GM12873 (cell line): ENCODE data around the gene TUT7.

ENCODE experiments used
- CTCF ChIP-seq: IDR thresholded peaks from 2 replicates; pipeline ENCODE4 v1.5.1; 2012; ENCODE audit warnings: low read depth, mild to moderate bottlenecking, moderate library complexity, low read length, control low read depth; ENCODE audit not compliant: insufficient read depth; ENCODE audit errors: missing control alignments

TUT7 gene

GRCh38 chr9:86368871-86369521 is 14.8 kb upstream of the TUT7 start:
- no peak for TF ChIP-seq CTCF

GRCh38 chr9:86361176-86361575 is 7.0 kb upstream of the TUT7 start:
- TF ChIP-seq CTCF = no peak

GRCh38 chr9:86359151-86359879 is 5.1 kb upstream of the TUT7 start:
- no peak for TF ChIP-seq CTCF

GRCh38 chr9:86356871-86357866 is 3.0 kb upstream of the TUT7 start:
- TF ChIP-seq CTCF = no peak

- TF ChIP-seq CTCF = no peak
Observed at GRCh38 chr9:86355814-86356213, 1.6 kb upstream of the TUT7 start.

GRCh38 chr9:86354818-86355309 is 654 bp upstream of the TUT7 start:
- no peak for TF ChIP-seq CTCF

- no peak for TF ChIP-seq CTCF
Observed at GRCh38 chr9:86353655-86354010, 577 bp downstream of the TUT7 start.
